Islet precursor cell (in vitro differentiated cells): Measurements from ENCODE around the gene NPC1.
A peak's percentile ranks its signal among the peaks of the same experiment; 100 is the strongest.
"Not testable (repeated sequence)": the region's sequence is repeated elsewhere in the genome, so short reads cannot be mapped to it uniquely, and the experiment has no call there.

ENCODE experiments used
- DNase-seq: peaks from one replicate; pipeline ENCODE4 v3.0.0-alpha.2; 2018

Gene NPC1

GRCh38 chr18:23608211-23608610, 21.9 kb upstream of the NPC1 start:
- no peak for DNase-seq

DNA sequence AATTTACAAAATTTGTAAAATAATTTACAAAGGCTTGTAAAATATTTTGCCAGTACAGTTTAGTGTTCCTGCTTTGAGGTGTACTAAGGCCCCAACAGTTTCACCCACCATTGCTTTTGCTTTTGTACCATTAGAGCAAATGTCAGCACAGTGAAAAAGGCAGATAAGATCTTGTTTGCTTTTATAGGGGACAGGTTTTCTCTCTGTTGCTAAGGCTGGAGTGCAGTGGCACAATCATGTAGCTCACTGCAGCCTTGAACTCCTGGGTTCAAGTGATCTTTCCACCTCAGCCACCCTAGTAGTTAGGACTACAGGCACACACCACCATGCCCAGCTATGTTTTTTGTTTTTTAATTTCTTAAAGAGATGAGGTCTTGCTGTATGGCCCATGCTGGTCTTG, 19.6 kb upstream of the NPC1 start:
- peak; percentile 23 for DNase-seq

DNA sequence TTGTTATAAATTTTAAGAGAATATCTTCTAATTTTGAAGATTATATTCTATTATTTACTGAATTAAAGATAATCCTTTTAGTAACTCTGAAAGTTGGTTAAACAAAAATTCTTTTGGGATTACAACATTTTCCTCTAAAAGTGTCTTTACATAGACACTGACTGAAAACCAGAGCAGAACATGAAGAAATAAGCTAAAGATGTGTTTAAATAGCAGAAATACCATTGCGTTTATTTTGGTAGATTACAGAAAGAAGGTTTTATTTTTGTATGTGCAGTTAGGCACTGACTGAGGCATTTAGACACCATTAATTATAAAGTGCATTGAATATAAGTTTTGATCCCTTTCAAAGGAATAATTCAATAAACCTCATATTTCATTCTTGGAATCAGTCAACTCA, 13.5 kb upstream of the NPC1 start:
- DNase-seq = no peak

- peak; percentile 29 for DNase-seq
Measured at GRCh38 chr18:23596183-23596582, 9.9 kb upstream of the NPC1 start.

DNA sequence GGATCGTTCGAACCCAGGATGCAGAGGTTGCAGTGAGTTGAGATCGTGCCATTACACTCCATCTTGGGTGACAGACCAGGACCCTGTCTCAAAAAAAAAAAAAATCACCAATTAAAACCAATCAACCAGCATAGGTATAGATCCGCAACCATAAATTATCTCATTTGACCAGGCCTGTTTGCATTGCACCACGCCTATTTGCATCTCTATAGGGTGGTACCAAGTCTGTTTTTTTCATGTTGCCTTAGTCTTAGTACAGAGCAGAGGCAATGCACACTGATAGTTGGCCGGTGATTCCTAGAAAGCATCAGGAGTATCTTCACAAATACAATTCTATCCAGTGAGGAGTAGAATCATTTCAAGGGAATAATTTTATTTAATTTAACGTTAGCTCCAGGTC, 9.3 kb upstream of the NPC1 start:
- DNase-seq = peak; percentile 4

- no peak for DNase-seq
Measured at GRCh38 chr18:23593720-23594119, 7.4 kb upstream of the NPC1 start.

GRCh38 chr18:23592911-23593310, 6.6 kb upstream of the NPC1 start:
- no peak for DNase-seq

DNA sequence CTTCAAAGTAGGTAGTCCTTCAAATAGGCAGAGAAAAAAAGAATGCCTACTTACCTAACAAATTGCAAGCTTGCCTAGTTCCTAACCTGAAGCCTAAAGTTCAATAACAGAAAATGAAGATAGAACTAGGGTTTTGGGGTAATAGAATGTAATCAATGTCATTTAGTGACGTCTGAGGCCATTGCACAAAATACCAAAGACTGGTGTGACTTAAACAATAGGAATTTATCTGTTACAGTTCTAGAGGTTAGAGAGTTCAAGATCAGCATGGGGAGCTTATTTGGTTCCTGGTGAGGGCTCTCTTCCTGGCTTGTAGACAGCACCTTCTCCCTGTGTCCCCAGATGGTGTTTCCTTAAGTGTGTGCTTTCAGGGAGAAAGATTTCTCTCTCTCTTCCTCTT, 4.7 kb upstream of the NPC1 start:
- DNase-seq = no peak

- DNase-seq = peak; percentile 78
Measured at GRCh38 chr18:23588836-23589560, 2.7 kb upstream of the NPC1 start.

- no peak for DNase-seq
Measured at GRCh38 chr18:23587220-23587642, 925 bp upstream of the NPC1 start.

DNA sequence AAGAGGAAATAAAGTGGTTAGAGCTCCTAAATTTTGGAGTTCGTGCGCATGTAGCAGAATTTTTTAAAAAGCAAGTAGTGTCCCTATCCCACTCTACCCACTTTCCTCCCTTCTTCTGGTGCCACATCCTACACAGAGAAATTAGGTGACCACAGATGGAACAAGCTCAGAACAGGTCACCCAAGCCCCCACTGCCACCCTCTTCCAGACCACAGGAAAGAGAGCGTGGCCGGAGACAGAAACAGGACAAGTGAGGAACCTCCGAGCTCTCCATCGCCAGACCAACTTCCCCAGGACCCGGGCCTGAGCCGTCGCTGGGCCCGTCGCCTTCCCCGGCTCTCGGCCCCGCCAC, 433 bp downstream of the NPC1 start:
- DNase-seq = no peak

- DNase-seq = peak; percentile 73
Measured at GRCh38 chr18:23585007-23585871, 1.1 kb downstream of the NPC1 start.

- no peak for DNase-seq
Measured at GRCh38 chr18:23584019-23584983, 2.0 kb downstream of the NPC1 start.

- no peak for DNase-seq
Measured at GRCh38 chr18:23583071-23583865, 3.0 kb downstream of the NPC1 start.

DNA sequence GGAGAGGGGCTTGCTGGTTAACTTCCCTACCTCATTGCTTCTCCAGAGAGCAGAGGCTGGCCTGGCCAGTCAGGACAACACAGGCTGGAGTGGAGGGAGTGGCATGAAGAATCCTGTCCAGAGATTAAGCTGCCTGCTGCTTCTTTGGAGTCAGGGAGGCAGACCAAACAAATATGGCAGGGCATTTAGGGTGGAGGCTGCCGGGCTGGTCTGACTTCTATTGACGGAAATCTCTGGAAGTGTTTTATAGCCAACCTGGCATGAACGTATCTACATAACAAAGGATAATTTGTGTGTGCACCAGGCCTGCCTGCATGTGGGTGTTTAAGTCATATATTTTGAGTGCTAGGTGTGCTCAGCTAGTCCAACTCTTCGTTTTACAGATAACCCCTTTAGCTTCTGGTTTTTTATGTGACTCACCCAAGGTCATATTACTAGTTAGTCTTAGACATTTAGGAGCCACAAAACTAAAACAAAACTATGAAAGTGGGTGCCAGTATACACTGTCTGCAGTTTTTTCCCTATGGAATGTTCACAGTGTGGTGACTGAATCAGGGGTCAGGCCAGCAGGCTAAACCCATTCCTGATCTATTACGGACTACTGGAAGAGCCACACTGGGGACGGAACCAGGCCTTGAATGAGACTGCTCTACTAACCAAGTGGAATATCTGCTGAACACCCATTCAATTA, 5.5 kb downstream of the NPC1 start:
- peak; percentile 68 for DNase-seq

GRCh38 chr18:23578891-23579653, 7.2 kb downstream of the NPC1 start:
- DNase-seq = no peak

GRCh38 chr18:23578067-23578701, 8.1 kb downstream of the NPC1 start:
- DNase-seq = no peak

DNA sequence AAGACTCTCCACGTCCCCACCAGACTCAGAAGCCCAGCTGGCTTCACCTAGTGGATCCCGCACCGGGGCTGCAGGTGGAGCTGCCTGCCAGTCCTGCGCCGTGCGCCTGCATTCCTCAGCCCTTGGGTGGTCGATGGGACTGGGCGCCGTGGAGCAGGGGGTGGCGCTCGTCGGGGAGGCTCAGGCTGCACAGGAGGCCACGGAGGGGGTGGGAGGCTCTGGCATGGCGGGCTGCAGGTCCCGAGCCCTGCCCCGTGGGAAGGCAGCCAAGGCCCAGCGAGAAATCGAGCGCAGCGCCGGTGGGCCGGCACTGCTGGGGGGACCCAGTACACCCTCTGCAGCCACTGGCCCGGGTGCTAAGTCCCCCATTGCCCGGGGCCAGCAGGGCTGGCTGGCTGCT, 8.8 kb downstream of the NPC1 start:
- not testable (repeated sequence) for DNase-seq

- no peak for DNase-seq
Measured at GRCh38 chr18:23575309-23575651, 11.0 kb downstream of the NPC1 start.

DNA sequence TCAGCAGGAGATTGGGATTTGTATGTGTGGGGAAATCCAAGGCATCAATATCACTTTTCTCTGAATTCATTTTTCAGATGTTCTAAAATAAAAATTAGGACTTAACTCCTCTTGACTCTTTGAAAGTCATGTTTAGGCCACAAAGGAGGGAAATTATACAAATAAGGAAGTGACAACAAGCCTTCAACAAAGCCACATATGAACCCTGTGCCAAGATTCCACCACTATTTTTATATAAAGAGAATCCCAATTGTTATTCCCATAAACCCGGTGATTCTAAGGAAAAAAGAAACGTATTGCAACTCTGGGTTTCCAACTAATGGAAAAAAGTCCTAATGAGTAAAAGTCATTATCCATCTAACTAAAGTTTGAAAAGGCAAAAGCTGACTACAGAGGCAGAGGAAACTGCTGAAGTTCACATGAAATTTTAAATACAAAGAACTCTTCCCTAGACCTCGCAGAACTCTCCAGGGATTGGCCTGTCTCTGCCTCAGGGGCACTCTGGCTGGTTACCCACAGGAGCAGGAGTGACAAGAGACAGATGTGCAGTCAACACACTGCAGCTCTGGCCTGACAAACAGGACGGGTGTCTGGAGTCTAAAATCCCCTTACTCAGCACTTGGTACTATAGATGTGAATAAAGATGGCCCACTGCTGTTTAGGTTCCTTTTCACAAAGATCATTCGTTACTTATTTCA, 11.5 kb downstream of the NPC1 start:
- DNase-seq = peak; percentile 91
